GM20000 (cell line): ENCODE results near the gene TSNAXIP1.
A peak's percentile ranks its signal among the peaks of the same experiment; 100 is the strongest.

Experiments used
- DNase-seq: peaks from one replicate; pipeline ENCODE4 v3.0.0; 2012; ENCODE audit warnings: low spot score
- CTCF ChIP-seq: IDR thresholded peaks from 2 replicates; pipeline ENCODE4 v1.5.1; 2012; ENCODE audit warnings: mild to moderate bottlenecking, control low read depth; ENCODE audit errors: extremely low read depth, missing control alignments

TSNAXIP1 gene

GRCh38 chr16:67865318-67865717, 58.6 kb downstream of the TSNAXIP1 start:
- DNase-seq: no peak
- peak; percentile 50 for TF ChIP-seq CTCF

GRCh38 chr16:67868290-67868689, 61.6 kb downstream of the TSNAXIP1 start:
- no peak for TF ChIP-seq CTCF
- no peak for DNase-seq

- no peak for TF ChIP-seq CTCF
Observed at GRCh38 chr16:67869653-67870052, 63.0 kb downstream of the TSNAXIP1 start.

GRCh38 chr16:67871256-67871655, 64.6 kb downstream of the TSNAXIP1 start:
- DNase-seq: no peak
- TF ChIP-seq CTCF: no peak

More at GRCh38 chr16:67869653-67870052, 63.0 kb downstream of the TSNAXIP1 start:
- DNase-seq: no peak

- no peak for TF ChIP-seq CTCF
- DNase-seq: no peak
Observed at GRCh38 chr16:67872131-67872630, 65.5 kb downstream of the TSNAXIP1 start.

GRCh38 chr16:67872631-67873434, 66.1 kb downstream of the TSNAXIP1 start, which contains the start of gene EDC4:
EDC4 (plus strand) TSS chr16:67873052; CDS start chr16:67873262, 210 bp downstream.
- DNase-seq: peak; percentile 96
- TF ChIP-seq CTCF: no peak
